Keratinocyte (primary cell): ENCODE results near the gene ORMDL2. TPM values are rescaled to one million over a fixed set of nuclear protein-coding genes. Genes with fewer than 3 reads are reported as not detected.

ENCODE experiments used
- DNase-seq: peaks from one replicate; pipeline ENCODE4 v3.0.0-alpha.2; 2011; ENCODE audit warnings: low read depth, missing footprints, low spot score
- FAIRE-seq: peaks from 2 replicates; lab custom pipeline; 2011; peaks lifted over from hg19 to GRCh38; lab: Jason Lieb, UNC
- H2AFZ ChIP-seq: 2 replicates; pipeline ENCODE4 v1.6.0; 2012; ENCODE audit warnings: low read length, control low read depth, inconsistent platforms; ENCODE audit not compliant: control insufficient read depth
- H3K27ac ChIP-seq: 2 replicates; pipeline ENCODE4 v1.5.1; 2011; ENCODE audit warnings: low read length; ENCODE audit not compliant: control insufficient read depth, insufficient read depth
- H3K27me3 ChIP-seq: 3 replicates; pipeline ENCODE4 v1.6.0; 2011; ENCODE audit warnings: low read length; ENCODE audit not compliant: control insufficient read depth, insufficient read depth; ENCODE audit errors: extremely low read depth
- H3K36me3 ChIP-seq, 2 experiments: 2 replicates in 1 of 2; 3 replicates in 1 of 2; pipeline ENCODE4 v1.5.1; 2011; ENCODE audit warnings: low read length in 2 of 2, mild to moderate bottlenecking in 1 of 2; ENCODE audit not compliant: control insufficient read depth in 2 of 2, insufficient read depth in 2 of 2; ENCODE audit errors: extremely low read depth in 1 of 2
- H3K4me1 ChIP-seq: 3 replicates; pipeline ENCODE4 v1.5.1; 2011; ENCODE audit warnings: low read length; ENCODE audit not compliant: control insufficient read depth, insufficient read depth; ENCODE audit errors: extremely low read depth
- H3K4me2 ChIP-seq: 3 replicates; pipeline ENCODE4 v1.6.0; 2011; ENCODE audit warnings: low read depth, low read length; ENCODE audit not compliant: control insufficient read depth, insufficient read depth; ENCODE audit errors: extremely low read depth
- H3K4me3 ChIP-seq, 3 experiments: fragments of 200-600 bp in 1 of 3; sonication (generic) in 1 of 3; 2 replicates in 2 of 3; 3 replicates in 1 of 3; pipeline ENCODE4 v1.5.1; 2011 to 2016; ENCODE audit warnings: low read length in 3 of 3, mild to moderate bottlenecking in 3 of 3, control low read depth in 2 of 3, inconsistent platforms in 1 of 3, low read depth in 1 of 3, mixed read lengths in 1 of 3, mixed run types in 1 of 3, moderate library complexity in 1 of 3; ENCODE audit not compliant: control insufficient read depth in 2 of 3, insufficient read depth in 2 of 3; ENCODE audit errors: extremely low read depth in 1 of 3
- H3K79me2 ChIP-seq: 2 replicates; pipeline ENCODE4 v1.6.0; 2012; ENCODE audit warnings: low read length; ENCODE audit not compliant: control insufficient read depth, insufficient read depth
- H3K9ac ChIP-seq: 3 replicates; pipeline ENCODE4 v1.6.0; 2011; ENCODE audit warnings: low read length; ENCODE audit not compliant: control insufficient read depth, insufficient read depth; ENCODE audit errors: extremely low read depth
- H3K9me1 ChIP-seq: 3 replicates; pipeline ENCODE4 v1.6.0; 2011; ENCODE audit warnings: low read length; ENCODE audit not compliant: control insufficient read depth, insufficient read depth; ENCODE audit errors: extremely low read depth
- H3K9me3 ChIP-seq: 2 replicates; pipeline ENCODE4 v1.5.1; 2012; ENCODE audit warnings: low read depth, low read length; ENCODE audit not compliant: control insufficient read depth
- H4K20me1 ChIP-seq: 3 replicates; pipeline ENCODE4 v1.6.0; 2011; ENCODE audit warnings: low read length; ENCODE audit not compliant: control insufficient read depth, insufficient read depth; ENCODE audit errors: extremely low read depth
- EZH2 ChIP-seq: IDR thresholded peaks from one replicate; pipeline ENCODE4 v1.6.1; 2012; ENCODE audit warnings: inconsistent platforms, mild to moderate bottlenecking, low read length, moderate library complexity
- dilution Hi-C: fragments of 300-500 bp; cut with MboI; formaldehyde crosslinking; loops from one replicate; pipeline ENCODE4 v1.7.0; 2020; ENCODE audit warnings: low sequenced_read_pairs; ENCODE audit not compliant: extremely low pct_ligation_motif_present
- polyA plus RNA-seq, 5 experiments: library from polyadenylated mRNA; depleted of rRNA in 3 of 5; stranded (reverse) in 3 of 5; stranded (forward) in 1 of 5; unstranded in 1 of 5; fragments of >200 nt; gene quantifications; 1 replicate in 1 of 5; 2 replicates in 3 of 5; 3 replicates in 1 of 5; pipeline versions ENCODE4 v1.2.1 to v1.2.3, GENCODE V29; 2011 to 2012; ENCODE audit warnings: missing spikeins in 2 of 5, low read depth in 1 of 5, low replicate concordance in 1 of 5
- TF ChIP-seq, protein P1 (sequence below), 3 experiments: IDR thresholded peaks in 1 of 3; conservative IDR thresholded peaks in 1 of 3; optimal IDR thresholded peaks in 1 of 3; 2 replicates in 2 of 3; 3 replicates in 1 of 3; pipeline versions ENCODE3 to v1.5.1; 2011; ENCODE audit warnings: low read length in 3 of 3, mild to moderate bottlenecking in 3 of 3, moderate library complexity in 2 of 3, control low read depth in 1 of 3, inconsistent platforms in 1 of 3; ENCODE audit not compliant: insufficient read depth in 2 of 3; ENCODE audit errors: extremely low read depth in 1 of 3

ORMDL2 gene
- polyA plus RNA-seq, 1 donor (not counting 4 experiments of a cell fraction or from before 2014, with no cell fraction given): 129 TPM

GRCh38 chr12:55852740-55853139 lies 34.9 kb downstream of the ORMDL2 start:
- Histone ChIP-seq H3K4me2 (no peak overlapping the region), H4K20me1 (no peaks in the 10 kb centered on the region), H3K36me3 (no peaks in the 10 kb centered on the region), H3K9ac (no peak overlapping the region), H2AFZ (no peak overlapping the region), H3K27ac (no peak overlapping the region), H3K79me2 (no peaks in the 10 kb centered on the region), H3K9me1 (no peaks in the 10 kb centered on the region), H3K27me3 (no peaks in the 10 kb centered on the region), H3K9me3 (no peaks in the 10 kb centered on the region), H3K4me3 (no peak overlapping the region), H3K4me1 (peaks cover 4% of the 10 kb centered on the region)
- TF ChIP-seq EZH2: no peak
- TF ChIP-seq, protein P1, sequence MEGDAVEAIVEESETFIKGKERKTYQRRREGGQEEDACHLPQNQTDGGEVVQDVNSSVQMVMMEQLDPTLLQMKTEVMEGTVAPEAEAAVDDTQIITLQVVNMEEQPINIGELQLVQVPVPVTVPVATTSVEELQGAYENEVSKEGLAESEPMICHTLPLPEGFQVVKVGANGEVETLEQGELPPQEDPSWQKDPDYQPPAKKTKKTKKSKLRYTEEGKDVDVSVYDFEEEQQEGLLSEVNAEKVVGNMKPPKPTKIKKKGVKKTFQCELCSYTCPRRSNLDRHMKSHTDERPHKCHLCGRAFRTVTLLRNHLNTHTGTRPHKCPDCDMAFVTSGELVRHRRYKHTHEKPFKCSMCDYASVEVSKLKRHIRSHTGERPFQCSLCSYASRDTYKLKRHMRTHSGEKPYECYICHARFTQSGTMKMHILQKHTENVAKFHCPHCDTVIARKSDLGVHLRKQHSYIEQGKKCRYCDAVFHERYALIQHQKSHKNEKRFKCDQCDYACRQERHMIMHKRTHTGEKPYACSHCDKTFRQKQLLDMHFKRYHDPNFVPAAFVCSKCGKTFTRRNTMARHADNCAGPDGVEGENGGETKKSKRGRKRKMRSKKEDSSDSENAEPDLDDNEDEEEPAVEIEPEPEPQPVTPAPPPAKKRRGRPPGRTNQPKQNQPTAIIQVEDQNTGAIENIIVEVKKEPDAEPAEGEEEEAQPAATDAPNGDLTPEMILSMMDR (optimal IDR thresholded peaks at IDR 0.05 in 1 of 3, IDR thresholded peaks at IDR 0.05 in 1 of 3, conservative IDR thresholded peaks at IDR 0.05 in 1 of 3; ENCODE audit: extremely low read depth in 1 of 3, insufficient read depth in 2 of 3, low read length in 3 of 3): no peak
- dilution Hi-C loops: no loop called here
- no peak for FAIRE-seq
- DNase-seq: no peak

GRCh38 chr12:55861396-55861795 lies 43.6 kb downstream of the ORMDL2 start:
- Histone ChIP-seq H3K79me2 (no peaks in the 10 kb centered on the region), H3K9me3 (peaks cover 3% of the 10 kb centered on the region), H3K4me3 (no peak overlapping the region), H3K27me3 (no peaks in the 10 kb centered on the region), H3K27ac (no peak overlapping the region), H4K20me1 (no peaks in the 10 kb centered on the region), H3K9ac (no peak overlapping the region), H3K36me3 (no peaks in the 10 kb centered on the region), H3K4me2 (no peak overlapping the region), H3K4me1 (no peaks in the 10 kb centered on the region), H2AFZ (no peak overlapping the region), H3K9me1 (no peaks in the 10 kb centered on the region)
- dilution Hi-C loops: no loop called here
- FAIRE-seq (no peak), DNase-seq (no peak)
- TF ChIP-seq, protein P1 (optimal IDR thresholded peaks at IDR 0.05 in 1 of 3, IDR thresholded peaks at IDR 0.05 in 1 of 3, conservative IDR thresholded peaks at IDR 0.05 in 1 of 3; ENCODE audit: extremely low read depth in 1 of 3, insufficient read depth in 2 of 3, low read length in 3 of 3): no peak
- no peak for TF ChIP-seq EZH2
